ENCODE results near the gene RNASE9.

The RNASE9 gene

DNA sequence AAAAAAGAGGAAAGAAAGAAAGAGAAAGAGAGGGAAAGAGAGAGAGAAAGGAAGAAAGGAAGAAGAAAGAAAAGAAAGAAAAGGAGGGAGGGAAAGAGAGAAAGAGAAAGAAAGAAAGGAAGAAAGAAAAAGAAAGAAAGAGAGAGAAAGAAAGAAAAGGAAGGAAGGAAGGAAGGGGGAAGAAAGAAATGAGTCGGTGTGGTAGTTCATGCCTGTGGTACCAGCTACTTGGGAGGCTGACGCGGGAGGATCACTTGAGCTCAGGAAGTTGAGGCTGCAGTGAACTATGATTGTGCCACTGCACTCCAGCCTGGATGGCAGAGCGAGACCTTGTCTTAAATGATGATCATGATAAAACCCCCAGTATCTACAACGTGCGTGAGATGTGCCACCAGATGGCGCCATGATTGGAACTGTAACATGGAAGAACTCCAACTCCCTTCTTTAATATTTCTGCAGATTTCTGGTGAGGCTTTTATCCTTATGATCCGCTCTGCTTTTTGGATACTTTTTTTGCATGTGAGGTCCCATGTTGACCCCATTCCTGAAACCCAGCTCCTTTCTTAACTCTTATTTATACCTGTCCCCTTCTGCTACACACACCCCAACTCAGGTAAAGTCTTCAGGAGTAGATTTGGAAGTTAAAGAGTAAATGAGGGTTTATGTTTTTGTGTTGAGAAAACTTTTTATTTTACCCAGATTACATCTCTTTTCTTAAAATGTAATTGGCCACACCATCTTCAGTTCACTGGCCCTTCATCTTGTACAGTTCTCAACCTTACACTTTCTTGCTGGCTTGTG lies 29.9 kb downstream of the RNASE9 start:
- Histone ChIP-seq H4K20me1 (ENCODE audit: insufficient read depth, low read length) (no peaks in the 10 kb centered on the region), H3K4me2 (ENCODE audit: insufficient read depth, low read length) (no peak overlapping the region), H3K4me3 (ENCODE audit: low read depth in 1 of 2, low read length in 2 of 2) (no peak overlapping the region), H3K9ac (ENCODE audit: low read depth, low read length) (no peak overlapping the region), H3K9me3 (ENCODE audit: insufficient read depth, low read length, severe bottlenecking) (no peaks in the 10 kb centered on the region), H3K27ac (ENCODE audit: low read length) (no peak overlapping the region), H2AFZ (ENCODE audit: low read depth, low read length) (no peak overlapping the region), H3K4me1 (ENCODE audit: insufficient read depth, low read length) (no peaks in the 10 kb centered on the region), H3K36me3 (ENCODE audit: insufficient read depth, low read length) (no peaks in the 10 kb centered on the region), H3K79me2 (ENCODE audit: insufficient read depth, low read length) (no peaks in the 10 kb centered on the region), H3K27me3 (ENCODE audit: insufficient read depth, low read length, poor library complexity) (peaks cover 4% of the 10 kb centered on the region)
- TF ChIP-seq EZH2 (IDR thresholded peaks at IDR 0.05; ENCODE audit: borderline replicate concordance, low read depth, low read length, severe bottlenecking) = no peak
- TF ChIP-seq CTCF (IDR thresholded peaks at IDR 0.05; ENCODE audit: borderline replicate concordance, extremely low read depth, low read length, poor library complexity, severe bottlenecking) = peak; percentile 87
- ATAC-seq (ENCODE audit: insufficient read depth, low read depth) (peak; percentile 98), DNase-seq (peak; percentile 75)

GRCh38 chr14:20529806-20530205 lies 31.0 kb downstream of the RNASE9 start:
- Histone ChIP-seq H3K36me3 (ENCODE audit: insufficient read depth, low read length) (no peaks in the 10 kb centered on the region), H3K9ac (ENCODE audit: low read depth, low read length) (no peak overlapping the region), H3K27me3 (ENCODE audit: insufficient read depth, low read length, poor library complexity) (peaks cover 8% of the 10 kb centered on the region), H3K4me1 (ENCODE audit: insufficient read depth, low read length) (no peaks in the 10 kb centered on the region), H3K79me2 (ENCODE audit: insufficient read depth, low read length) (no peaks in the 10 kb centered on the region), H4K20me1 (ENCODE audit: insufficient read depth, low read length) (no peaks in the 10 kb centered on the region), H3K4me2 (ENCODE audit: insufficient read depth, low read length) (no peak overlapping the region), H3K4me3 (ENCODE audit: low read depth in 1 of 2, low read length in 2 of 2) (no peak overlapping the region), H3K27ac (ENCODE audit: low read length) (no peak overlapping the region), H2AFZ (ENCODE audit: low read depth, low read length) (no peak overlapping the region), H3K9me3 (ENCODE audit: insufficient read depth, low read length, severe bottlenecking) (no peaks in the 10 kb centered on the region)
- DNase-seq = no peak
- ATAC-seq (ENCODE audit: insufficient read depth, low read depth) = no peak
- TF ChIP-seq EZH2 (IDR thresholded peaks at IDR 0.05; ENCODE audit: borderline replicate concordance, low read depth, low read length, severe bottlenecking) (no peak), CTCF (IDR thresholded peaks at IDR 0.05; ENCODE audit: borderline replicate concordance, extremely low read depth, low read length, poor library complexity, severe bottlenecking) (no peak)

- Histone ChIP-seq H3K79me2 (ENCODE audit: insufficient read depth, low read length) (no peaks in the 10 kb centered on the region), H3K9ac (ENCODE audit: low read depth, low read length) (no peak overlapping the region), H3K4me1 (ENCODE audit: insufficient read depth, low read length) (no peaks in the 10 kb centered on the region), H3K36me3 (ENCODE audit: insufficient read depth, low read length) (no peaks in the 10 kb centered on the region), H2AFZ (ENCODE audit: low read depth, low read length) (no peak overlapping the region), H3K27ac (ENCODE audit: low read length) (no peak overlapping the region), H3K4me3 (ENCODE audit: low read depth in 1 of 2, low read length in 2 of 2) (no peak overlapping the region), H3K9me3 (ENCODE audit: insufficient read depth, low read length, severe bottlenecking) (no peaks in the 10 kb centered on the region), H3K4me2 (ENCODE audit: insufficient read depth, low read length) (no peak overlapping the region), H3K27me3 (ENCODE audit: insufficient read depth, low read length, poor library complexity) (peaks cover 12% of the 10 kb centered on the region), H4K20me1 (ENCODE audit: insufficient read depth, low read length) (no peaks in the 10 kb centered on the region)
- DNase-seq (no peak), ATAC-seq (ENCODE audit: insufficient read depth, low read depth) (no peak)
- TF ChIP-seq EZH2 (IDR thresholded peaks at IDR 0.05; ENCODE audit: borderline replicate concordance, low read depth, low read length, severe bottlenecking) (no peak), CTCF (IDR thresholded peaks at IDR 0.05; ENCODE audit: borderline replicate concordance, extremely low read depth, low read length, poor library complexity, severe bottlenecking) (no peak)
These were observed 36.8 kb downstream of the RNASE9 start for GRCh38 chr14:20524027-20524426.
